ENCODE data around the gene MAP1LC3A.

- no peak for TF ChIP-seq CTCF (IDR thresholded peaks at IDR 0.05)
- TF ChIP-seq EZH2 (IDR thresholded peaks at IDR 0.05): no peak
- no peak for TF ChIP-seq EZH2phosphoT487 (IDR thresholded peaks at IDR 0.05)
Measured at GRCh38 chr20:34525709-34526416, 32.7 kb upstream of the MAP1LC3A start.

Data from neural progenitor cell (in vitro differentiated cells).